Suppressor macrophage treated with lipopolysaccharide for 4 hours (primary cell): ENCODE results near the gene CBX8.
A peak's percentile ranks its signal among the peaks of the same experiment; 100 is the strongest.

ENCODE experiments used
- DNase-seq: peaks from one replicate; pipeline ENCODE4 v3.0.0-alpha.2; 2020

Gene CBX8

DNA sequence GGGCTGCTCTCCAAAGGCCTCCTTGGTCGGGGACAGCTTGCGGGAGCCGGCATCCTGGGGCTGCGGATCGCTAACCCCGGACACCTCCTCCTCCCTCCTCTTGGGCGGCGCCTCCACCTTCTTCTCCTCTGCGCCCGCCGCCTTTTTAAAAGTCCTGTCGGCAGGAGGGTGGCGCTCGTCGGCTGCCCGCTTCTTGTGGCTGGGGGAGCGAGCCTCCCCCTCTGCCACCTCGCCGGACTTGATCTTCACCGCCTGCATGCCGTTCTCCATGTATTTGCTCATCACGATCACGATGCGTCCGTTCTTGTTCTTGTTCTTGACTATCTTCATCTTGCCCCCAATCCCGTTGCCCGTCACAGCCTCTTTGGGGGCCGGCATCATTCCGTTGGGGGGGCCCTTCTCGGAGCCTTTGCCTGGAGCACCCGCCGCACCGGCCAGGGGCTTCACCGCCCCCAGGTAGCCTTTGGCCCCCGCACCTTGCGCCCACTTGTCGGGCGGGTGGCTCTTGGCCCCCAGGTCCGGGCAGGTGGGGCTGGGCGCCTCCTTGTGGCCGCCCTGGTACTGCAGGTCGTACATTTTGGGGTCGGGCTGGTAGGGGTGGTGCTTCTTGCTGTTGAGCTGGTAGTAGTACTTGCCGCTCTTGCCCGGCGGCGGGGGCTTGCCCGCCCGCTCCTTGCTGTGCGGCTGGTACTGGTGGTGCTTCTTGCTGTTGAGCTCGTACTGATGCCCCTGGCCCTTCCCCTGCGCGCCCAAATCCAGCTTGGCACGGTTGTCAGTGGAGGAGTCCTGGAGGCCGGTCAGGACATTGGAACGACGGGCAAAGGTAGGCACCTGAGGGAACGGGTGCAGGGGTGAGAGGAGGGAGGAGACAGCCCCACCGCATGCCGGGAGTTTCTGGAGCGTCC is 37.9 kb upstream of the CBX8 start:
- no peak for DNase-seq

GRCh38 chr17:79833744-79834564 is 37.1 kb upstream of the CBX8 start:
- no peak for DNase-seq

- no peak for DNase-seq
Measured at GRCh38 chr17:79833110-79833450, 36.2 kb upstream of the CBX8 start.

DNA sequence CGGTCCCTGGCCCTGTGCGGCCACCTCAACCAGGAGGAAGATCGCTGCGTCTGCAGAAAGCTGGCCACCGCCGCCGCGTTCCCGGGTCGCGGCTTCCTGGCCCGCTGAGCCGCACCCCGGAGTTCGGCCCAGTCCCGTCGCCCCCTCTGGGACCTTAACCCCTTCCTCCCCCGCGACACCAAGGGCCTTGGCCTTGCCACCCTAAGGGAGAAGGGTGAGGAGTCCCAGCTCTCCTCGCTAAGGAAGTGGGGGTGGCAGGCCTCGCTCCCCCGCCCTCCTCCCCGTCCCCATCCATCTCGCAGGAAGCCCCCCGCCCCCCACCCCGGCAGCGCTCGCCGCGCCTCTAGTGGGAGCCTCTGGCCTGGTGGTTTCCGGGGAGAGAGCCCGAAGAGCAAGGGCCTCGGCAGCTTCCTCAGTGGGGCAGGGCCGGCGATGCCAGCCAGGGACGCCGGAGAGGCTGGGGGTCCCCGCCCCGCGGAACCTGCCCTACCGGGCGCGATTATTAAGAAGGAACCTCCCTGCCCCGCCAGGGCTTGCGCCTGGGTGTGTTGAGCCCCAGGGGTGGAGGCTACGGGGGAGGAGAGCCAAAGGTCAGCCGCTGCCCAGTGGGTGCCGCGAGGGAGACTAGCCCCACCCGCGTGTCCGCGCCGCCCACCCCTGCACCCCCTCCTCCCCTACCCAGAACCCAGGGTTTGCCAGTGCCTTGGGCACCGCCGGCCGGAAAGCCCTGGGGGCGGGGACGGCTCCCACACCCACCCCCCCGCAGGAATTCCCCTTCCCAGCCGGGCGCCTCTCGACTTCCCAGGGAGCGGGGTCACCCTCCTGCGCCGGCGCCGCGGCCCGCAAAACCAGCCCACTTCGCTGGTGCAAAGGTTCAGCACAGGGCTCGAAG is 35.6 kb upstream of the CBX8 start:
- DNase-seq = no peak

- no peak for DNase-seq
Measured at GRCh38 chr17:79831265-79832217, 34.7 kb upstream of the CBX8 start.

- DNase-seq = no peak
Measured at GRCh38 chr17:79830763-79831264, 33.9 kb upstream of the CBX8 start.

DNA sequence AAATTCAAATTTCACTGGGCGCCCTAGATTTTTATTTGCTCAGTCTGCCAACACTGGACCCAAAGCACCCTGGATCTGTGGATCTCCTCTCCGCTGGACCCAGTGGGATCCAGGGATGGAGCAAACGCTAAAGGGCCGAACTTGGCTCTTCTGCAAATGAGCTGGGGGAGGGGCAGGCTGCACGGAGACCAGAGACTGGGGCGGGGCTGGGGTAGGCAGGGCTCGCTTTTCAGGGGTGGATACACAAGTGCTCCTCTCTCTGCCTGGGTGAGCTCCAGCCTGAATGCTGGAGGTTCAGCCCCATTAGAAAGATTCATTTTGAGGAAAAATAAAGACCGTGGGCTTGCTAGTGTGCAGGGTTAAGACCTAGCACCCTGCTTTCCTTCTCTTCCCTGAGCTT is 33.4 kb upstream of the CBX8 start:
- DNase-seq = no peak

DNA sequence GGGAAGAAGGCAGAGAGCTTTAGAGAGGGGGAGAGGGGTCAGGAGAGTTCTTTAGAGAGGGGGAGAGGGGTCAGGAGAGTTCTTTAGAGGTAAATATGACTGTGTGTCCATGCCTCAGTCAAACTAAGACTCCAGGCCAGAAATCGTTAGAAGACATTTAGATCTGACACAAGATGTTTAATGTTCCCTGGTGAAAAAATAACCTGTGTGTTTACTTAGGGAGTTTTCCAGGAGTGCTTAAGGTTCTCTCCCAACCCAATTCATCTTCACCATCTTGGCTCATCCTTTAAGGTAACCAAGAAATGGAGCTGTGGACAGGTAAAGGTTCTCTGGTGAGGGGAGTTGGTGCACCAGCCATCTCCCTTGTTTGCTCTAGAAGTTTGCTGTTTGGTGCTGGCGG is 32.6 kb upstream of the CBX8 start:
- no peak for DNase-seq

- no peak for DNase-seq
Measured at GRCh38 chr17:79829004-79829403, 32.1 kb upstream of the CBX8 start.

DNA sequence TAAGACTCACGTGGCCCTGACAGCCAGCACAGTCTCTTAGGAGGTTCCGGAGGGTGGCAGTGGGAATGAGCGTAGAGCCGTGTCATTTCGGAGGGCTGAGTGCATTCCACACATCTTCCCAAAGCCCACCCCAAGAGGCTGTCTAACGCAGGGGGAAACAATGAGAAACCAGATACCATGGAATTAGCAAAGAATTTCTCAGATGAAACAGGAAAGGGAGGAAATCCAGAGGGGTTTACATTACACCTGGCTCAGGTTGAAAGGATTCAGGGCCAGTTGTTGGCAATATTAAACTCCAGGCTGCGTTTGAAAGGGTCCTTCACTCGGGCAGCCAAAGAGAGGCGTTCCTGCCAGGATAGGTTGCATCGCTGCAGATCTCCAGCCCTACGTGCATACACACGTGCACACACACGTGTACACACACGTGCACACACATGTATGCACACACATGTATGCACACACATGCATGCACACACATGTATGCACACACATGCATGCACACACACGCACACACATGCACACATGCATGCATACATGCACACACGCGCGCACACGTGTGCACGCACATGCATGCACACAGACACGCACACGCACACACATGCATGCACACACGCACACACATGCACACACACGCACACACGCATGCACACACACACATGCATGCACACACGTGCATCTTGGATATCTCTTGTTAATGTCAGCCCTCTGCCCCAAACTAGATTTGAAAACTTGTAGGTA is 30.1 kb upstream of the CBX8 start:
- no peak for DNase-seq

GRCh38 chr17:79826204-79826680 is 29.4 kb upstream of the CBX8 start:
- peak; percentile 82 for DNase-seq

DNA sequence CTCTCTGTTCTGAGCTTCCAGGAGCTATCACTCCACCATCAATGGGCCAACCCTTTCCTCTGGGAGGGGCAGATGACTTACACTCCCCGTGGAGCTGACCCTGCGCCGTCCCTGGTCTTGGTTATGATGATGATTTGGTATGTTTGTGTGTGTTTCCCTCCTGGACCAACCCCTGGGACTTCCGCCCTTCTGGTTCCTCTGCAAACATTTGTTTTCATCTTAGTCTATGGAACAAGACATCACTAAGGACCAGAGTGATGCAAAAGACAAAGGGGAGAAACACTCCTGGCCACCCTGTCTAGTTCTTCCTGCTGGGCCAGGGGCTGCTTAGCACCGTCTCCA is 28.7 kb upstream of the CBX8 start:
- DNase-seq = no peak

- no peak for DNase-seq
Measured at GRCh38 chr17:79824893-79825579, 28.2 kb upstream of the CBX8 start.

DNA sequence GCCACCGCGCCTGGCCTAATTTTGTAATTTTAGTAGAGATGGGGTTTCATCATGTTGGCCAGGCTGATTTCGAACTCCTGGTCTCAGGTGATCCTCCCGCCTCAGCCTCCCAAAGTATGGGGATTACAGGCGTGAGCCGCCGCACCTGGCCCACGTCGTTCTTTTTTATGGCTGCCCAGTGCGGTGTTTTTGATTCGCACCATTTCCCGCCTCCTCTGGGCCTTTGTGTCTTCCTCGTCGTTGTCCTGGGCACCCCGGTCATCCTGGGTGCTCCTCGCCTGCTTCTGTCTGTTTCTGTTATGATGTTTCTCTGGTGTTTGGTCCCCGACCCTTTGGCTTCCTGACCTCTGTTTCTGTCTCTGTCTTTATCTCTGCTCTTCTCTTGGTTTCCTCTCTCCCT is 27.4 kb upstream of the CBX8 start:
- no peak for DNase-seq

- DNase-seq = no peak
Measured at GRCh38 chr17:79822583-79823124, 25.8 kb upstream of the CBX8 start.

DNA sequence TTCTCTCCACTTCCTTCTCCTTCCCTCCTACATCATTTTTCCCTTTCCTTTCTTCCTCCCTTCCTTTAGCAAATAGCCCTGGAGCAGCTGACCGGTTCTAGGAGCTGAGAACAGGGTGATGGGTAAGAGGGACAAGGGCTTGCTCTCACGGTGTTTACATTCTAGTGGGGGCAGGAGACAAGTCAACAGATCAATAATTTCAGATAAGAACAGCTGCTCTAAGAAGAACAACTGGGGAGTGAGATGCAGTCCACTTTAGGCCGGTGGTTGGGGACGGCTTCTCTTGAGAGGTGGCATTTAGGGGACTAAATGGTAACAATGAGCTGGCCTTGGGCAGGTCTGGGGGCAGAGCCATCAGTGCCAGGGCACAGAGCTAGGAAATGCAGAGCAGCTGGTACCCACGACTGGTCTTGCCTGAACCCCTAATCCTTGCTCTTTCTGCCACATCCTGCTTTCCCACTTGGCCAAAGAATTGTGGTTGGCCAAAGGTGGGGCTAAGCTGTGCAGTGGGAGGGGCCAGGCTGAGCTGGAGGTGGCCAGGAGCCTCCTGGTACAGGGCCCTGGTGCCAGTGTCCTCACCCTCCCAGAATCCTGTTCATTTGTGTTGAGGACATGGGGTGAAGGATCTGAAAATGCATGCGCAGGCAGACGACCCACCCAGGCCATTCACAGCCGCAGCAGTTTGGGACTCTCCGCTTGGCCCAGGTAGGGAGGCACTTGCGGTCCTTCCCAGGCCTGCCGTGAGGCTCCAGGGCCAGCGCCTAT is 24.6 kb upstream of the CBX8 start:
- no peak for DNase-seq

GRCh38 chr17:79820959-79821330 is 24.1 kb upstream of the CBX8 start:
- no peak for DNase-seq

GRCh38 chr17:79819534-79820276 is 22.8 kb upstream of the CBX8 start:
- DNase-seq = no peak

- DNase-seq = no peak
Measured at GRCh38 chr17:79819085-79819484, 22.2 kb upstream of the CBX8 start.
